HG02852 (cell line): ENCODE results near the gene RANGAP1.
"Not testable (repeated sequence)": the region's sequence is repeated elsewhere in the genome, so short reads cannot be mapped to it uniquely, and the experiment has no call there.

Source experiments
- ATAC-seq: cut with Tn5 transposase; IDR thresholded peaks from one replicate; pipeline ENCODE4 v1.9.1; 2021; ENCODE audit warnings: mild to moderate bottlenecking, moderate library complexity; ENCODE audit not compliant: unreplicated experiment

Gene RANGAP1

GRCh38 chr22:41261541-41262249, 24.3 kb downstream of the RANGAP1 start:
- no peak for ATAC-seq

- no peak for ATAC-seq
These were observed 25.1 kb downstream of the RANGAP1 start for GRCh38 chr22:41260871-41261270.

GRCh38 chr22:41259756-41260155, 26.2 kb downstream of the RANGAP1 start:
- ATAC-seq = not testable (repeated sequence)

- no peak for ATAC-seq
These were observed 28.3 kb downstream of the RANGAP1 start for GRCh38 chr22:41257696-41258095.

GRCh38 chr22:41256254-41257253, 29.4 kb downstream of the RANGAP1 start:
- no peak for ATAC-seq

GRCh38 chr22:41254230-41254629, 31.8 kb downstream of the RANGAP1 start:
- ATAC-seq = no peak

- ATAC-seq = no peak
These were observed 33.6 kb downstream of the RANGAP1 start for GRCh38 chr22:41252365-41252764.

- no peak for ATAC-seq
These were observed 35.9 kb downstream of the RANGAP1 start for GRCh38 chr22:41250127-41250526.

- no peak for ATAC-seq
These were observed 36.5 kb downstream of the RANGAP1 start for GRCh38 chr22:41249442-41249841.

- no peak for ATAC-seq
These were observed 37.2 kb downstream of the RANGAP1 start for GRCh38 chr22:41248758-41249157.

- no peak for ATAC-seq
These were observed 37.7 kb downstream of the RANGAP1 start for GRCh38 chr22:41248314-41248713.

GRCh38 chr22:41247703-41248102, 38.3 kb downstream of the RANGAP1 start:
- ATAC-seq = no peak

- no peak for ATAC-seq
These were observed 40.0 kb downstream of the RANGAP1 start for GRCh38 chr22:41245917-41246499.

- ATAC-seq = no peak
These were observed 42.6 kb downstream of the RANGAP1 start for GRCh38 chr22:41243361-41243760.

- ATAC-seq = no peak
These were observed 43.4 kb downstream of the RANGAP1 start for GRCh38 chr22:41242396-41243117.

- ATAC-seq = no peak
These were observed 44.8 kb downstream of the RANGAP1 start for GRCh38 chr22:41241133-41241676.

- no peak for ATAC-seq
These were observed 45.4 kb downstream of the RANGAP1 start, which contains the start of gene CHADL for GRCh38 chr22:41240377-41241132. TSS of gene CHADL (minus strand) at chr22:41240931. CDS start at chr22:41240881, 50 bp downstream.

GRCh38 chr22:41239443-41240128, 46.4 kb downstream of the RANGAP1 start:
- ATAC-seq = no peak
